ENCODE measurements around the gene ARHGEF19. TPM values are rescaled to one million over a fixed set of nuclear protein-coding genes. Genes with fewer than 3 reads are reported as not detected.

The ARHGEF19 gene
- total and polyA plus RNA-seq, 2 of the 4 experiments (the other 2 are of a cell fraction), result 4.5 to 16.8 TPM

DNA sequence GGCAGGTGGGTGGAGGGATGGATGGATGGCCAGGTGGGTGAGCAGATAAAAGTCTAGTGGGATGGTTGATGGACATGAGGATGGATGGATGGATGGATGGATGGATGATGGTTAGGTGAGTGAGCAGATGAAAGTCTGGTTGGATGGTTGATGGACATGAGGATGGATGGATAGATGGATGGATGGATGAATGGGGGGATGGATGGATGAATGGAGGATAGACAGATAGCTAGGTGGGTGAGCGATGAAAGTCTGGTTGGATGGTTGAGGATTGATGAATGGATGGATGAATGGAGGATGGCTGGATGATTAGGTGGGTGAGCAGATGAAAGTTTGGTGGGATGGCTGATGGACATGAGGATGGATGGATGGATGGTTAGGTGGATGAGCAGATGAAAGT, 9.0 kb upstream of the ARHGEF19 start:
- in situ Hi-C loops (cut with MboI; ENCODE audit: low sequenced_read_pairs) (no loop called here), intact Hi-C loops (cut with micrococcal nuclease) (no loop called here), dilution Hi-C loops (cut with HindIII; ENCODE audit: low sequenced_read_pairs, unreplicated experiment) (no loop called here)
- 92 to 100% methylated on average over 1 of the region's 1 CpG for WGBS, 2 experiments (ENCODE audit: extremely low coverage in 2 of 2, insufficient read length in 1 of 2)
- H3K9ac ChIP-seq (ENCODE audit: low read depth, low read length), result no peak overlapping the region
- TF ChIP-seq POLR2A (IDR thresholded peaks at IDR 0.05; ENCODE audit: low read depth, low read length), result no peak
- no peak for TF ChIP-seq BHLHE40 (IDR thresholded peaks at IDR 0.05; ENCODE audit: low read depth, low read length)
- no peak for TF ChIP-seq MXI1 (IDR thresholded peaks at IDR 0.05; ENCODE audit: borderline replicate concordance, low read depth, low read length)
- TF ChIP-seq NFE2L2 (IDR thresholded peaks at IDR 0.05; ENCODE audit: low read depth, low read length), result no peak
- TF ChIP-seq CHD1 (IDR thresholded peaks at IDR 0.05; ENCODE audit: low read depth, low read length), result no peak
- TF ChIP-seq MAZ (IDR thresholded peaks at IDR 0.05; ENCODE audit: borderline replicate concordance, low read depth, low read length), result no peak
- no peak for TF ChIP-seq MAFK (IDR thresholded peaks at IDR 0.05; ENCODE audit: low read depth, low read length)
- TF ChIP-seq, protein P1, sequence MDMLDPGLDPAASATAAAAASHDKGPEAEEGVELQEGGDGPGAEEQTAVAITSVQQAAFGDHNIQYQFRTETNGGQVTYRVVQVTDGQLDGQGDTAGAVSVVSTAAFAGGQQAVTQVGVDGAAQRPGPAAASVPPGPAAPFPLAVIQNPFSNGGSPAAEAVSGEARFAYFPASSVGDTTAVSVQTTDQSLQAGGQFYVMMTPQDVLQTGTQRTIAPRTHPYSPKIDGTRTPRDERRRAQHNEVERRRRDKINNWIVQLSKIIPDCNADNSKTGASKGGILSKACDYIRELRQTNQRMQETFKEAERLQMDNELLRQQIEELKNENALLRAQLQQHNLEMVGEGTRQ (IDR thresholded peaks at IDR 0.05; ENCODE audit: low read depth, low read length), result no peak
- TF ChIP-seq RAD21 (IDR thresholded peaks at IDR 0.05; ENCODE audit: low read length), result no peak
- TF ChIP-seq RCOR1 (IDR thresholded peaks at IDR 0.05; ENCODE audit: insufficient replicate concordance, low read length), result no peak
- TF ChIP-seq CEBPB (IDR thresholded peaks at IDR 0.05; ENCODE audit: low read depth, low read length), result no peak
- TF ChIP-seq RFX5 (IDR thresholded peaks at IDR 0.05; ENCODE audit: low read depth, low read length), result no peak
- no peak for TF ChIP-seq FOS (IDR thresholded peaks at IDR 0.05; ENCODE audit: low read depth, low read length)
- TF ChIP-seq, protein P2, sequence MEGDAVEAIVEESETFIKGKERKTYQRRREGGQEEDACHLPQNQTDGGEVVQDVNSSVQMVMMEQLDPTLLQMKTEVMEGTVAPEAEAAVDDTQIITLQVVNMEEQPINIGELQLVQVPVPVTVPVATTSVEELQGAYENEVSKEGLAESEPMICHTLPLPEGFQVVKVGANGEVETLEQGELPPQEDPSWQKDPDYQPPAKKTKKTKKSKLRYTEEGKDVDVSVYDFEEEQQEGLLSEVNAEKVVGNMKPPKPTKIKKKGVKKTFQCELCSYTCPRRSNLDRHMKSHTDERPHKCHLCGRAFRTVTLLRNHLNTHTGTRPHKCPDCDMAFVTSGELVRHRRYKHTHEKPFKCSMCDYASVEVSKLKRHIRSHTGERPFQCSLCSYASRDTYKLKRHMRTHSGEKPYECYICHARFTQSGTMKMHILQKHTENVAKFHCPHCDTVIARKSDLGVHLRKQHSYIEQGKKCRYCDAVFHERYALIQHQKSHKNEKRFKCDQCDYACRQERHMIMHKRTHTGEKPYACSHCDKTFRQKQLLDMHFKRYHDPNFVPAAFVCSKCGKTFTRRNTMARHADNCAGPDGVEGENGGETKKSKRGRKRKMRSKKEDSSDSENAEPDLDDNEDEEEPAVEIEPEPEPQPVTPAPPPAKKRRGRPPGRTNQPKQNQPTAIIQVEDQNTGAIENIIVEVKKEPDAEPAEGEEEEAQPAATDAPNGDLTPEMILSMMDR (conservative IDR thresholded peaks at IDR 0.05; ENCODE audit: low read depth, low read length), result no peak
- TF ChIP-seq, protein P3, sequence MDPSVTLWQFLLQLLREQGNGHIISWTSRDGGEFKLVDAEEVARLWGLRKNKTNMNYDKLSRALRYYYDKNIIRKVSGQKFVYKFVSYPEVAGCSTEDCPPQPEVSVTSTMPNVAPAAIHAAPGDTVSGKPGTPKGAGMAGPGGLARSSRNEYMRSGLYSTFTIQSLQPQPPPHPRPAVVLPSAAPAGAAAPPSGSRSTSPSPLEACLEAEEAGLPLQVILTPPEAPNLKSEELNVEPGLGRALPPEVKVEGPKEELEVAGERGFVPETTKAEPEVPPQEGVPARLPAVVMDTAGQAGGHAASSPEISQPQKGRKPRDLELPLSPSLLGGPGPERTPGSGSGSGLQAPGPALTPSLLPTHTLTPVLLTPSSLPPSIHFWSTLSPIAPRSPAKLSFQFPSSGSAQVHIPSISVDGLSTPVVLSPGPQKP (IDR thresholded peaks at IDR 0.05; ENCODE audit: borderline replicate concordance, low read depth, low read length), result no peak
- no peak for TF ChIP-seq SMC3 (IDR thresholded peaks at IDR 0.05; ENCODE audit: low read depth, low read length)
- no peak overlapping the region for H3K4ac ChIP-seq (ENCODE audit: low read depth, low read length)
- H2AFZ ChIP-seq (replicated peaks; ENCODE audit: low read length, poor library complexity), result no peak overlapping the region
- no peak overlapping the region for H3K56ac ChIP-seq (ENCODE audit: extremely low read depth, insufficient read depth, low read length)
- no peak overlapping the region for H4K91ac ChIP-seq (ENCODE audit: insufficient read depth, low read depth, low read length)
- no peak overlapping the region for H3K23ac ChIP-seq (ENCODE audit: low read depth, low read length)
- no peak overlapping the region for H2BK15ac ChIP-seq (ENCODE audit: low read depth, low read length)
- no peaks in the 10 kb centered on the region for H3K79me1 ChIP-seq (ENCODE audit: low read depth in 1 of 2, low read length in 2 of 2)
- ChIA-PET CTCF (interaction anchor here (0.7 kb wide), 1 partner anchor 14 kb away, joined by 3 read pairs; no protein-coding TSS in a partner anchor), POLR2A (ENCODE audit: unreplicated experiment) (no interaction called here)
- no peak overlapping the region for H2BK120ac ChIP-seq (ENCODE audit: low read depth, low read length)
- ATAC-seq (ENCODE audit: low read depth), result no peak
- no peak overlapping the region for H3K4me3 ChIP-seq (ENCODE audit: insufficient read depth, low read depth, low read length)
- 0 out of 2 replicates have a peak, but pooled peaks cover 2% of the 10 kb centered on the region for H3K9me1 ChIP-seq (ENCODE audit: insufficient read depth, low read length)
- no peaks in the 10 kb centered on the region for H3K4me1 ChIP-seq (ENCODE audit: control insufficient read depth, insufficient read depth, low read length)
- H3K18ac ChIP-seq (ENCODE audit: low read depth, low read length), result no peak overlapping the region
- no peak overlapping the region for H3K27ac ChIP-seq (ENCODE audit: insufficient read depth, low read length)
- peaks cover 5% of the 10 kb centered on the region; the same call in 1 of the 2 replicates for H3K9me3 ChIP-seq (ENCODE audit: control insufficient read depth, insufficient read depth, low read length)
- no peak overlapping the region for H2BK5ac ChIP-seq (ENCODE audit: low read depth, low read length, poor library complexity, severe bottlenecking)
- no peak for DNase-seq
- no TSS peak for BruUV-seq (replicated peaks)
- no peaks in the 10 kb centered on the region for H4K20me1 ChIP-seq (ENCODE audit: insufficient read depth, low read length)
- no peaks in the 10 kb centered on the region for H3K36me3 ChIP-seq (ENCODE audit: control insufficient read depth, insufficient read depth, low read length)
- no peak overlapping the region for H4K5ac ChIP-seq (ENCODE audit: low read depth, low read length)
- no peak overlapping the region for H2BK20ac ChIP-seq (ENCODE audit: low read depth, low read length)
- no peak overlapping the region for H4K8ac ChIP-seq (ENCODE audit: low read depth in 2 of 2, low read length in 2 of 2)
- H2AK5ac ChIP-seq (ENCODE audit: low read depth, low read length), result no peak overlapping the region
- H3K14ac ChIP-seq (replicated peaks; ENCODE audit: low read depth, low read length), result no peak overlapping the region
- no peak overlapping the region for H2AK9ac ChIP-seq (replicated peaks; ENCODE audit: low read depth, low read length, poor library complexity)
- no peak overlapping the region for H3K4me2 ChIP-seq (ENCODE audit: low read depth, low read length)
- H3K27me3 ChIP-seq (ENCODE audit: control insufficient read depth, insufficient read depth, low read length), result peaks cover 17% of the 10 kb centered on the region
